T-helper 22 cell (primary cell): ENCODE results near the gene AP2S1.
A peak's percentile ranks its signal among the peaks of the same experiment; 100 is the strongest.
"Not testable (repeated sequence)": the region's sequence is repeated elsewhere in the genome, so short reads cannot be mapped to it uniquely, and the experiment has no call there.

Experiments used
- DNase-seq: peaks from one replicate; pipeline ENCODE4 v3.0.0-alpha.2; 2020; ENCODE audit warnings: low read depth

AP2S1 gene

DNA sequence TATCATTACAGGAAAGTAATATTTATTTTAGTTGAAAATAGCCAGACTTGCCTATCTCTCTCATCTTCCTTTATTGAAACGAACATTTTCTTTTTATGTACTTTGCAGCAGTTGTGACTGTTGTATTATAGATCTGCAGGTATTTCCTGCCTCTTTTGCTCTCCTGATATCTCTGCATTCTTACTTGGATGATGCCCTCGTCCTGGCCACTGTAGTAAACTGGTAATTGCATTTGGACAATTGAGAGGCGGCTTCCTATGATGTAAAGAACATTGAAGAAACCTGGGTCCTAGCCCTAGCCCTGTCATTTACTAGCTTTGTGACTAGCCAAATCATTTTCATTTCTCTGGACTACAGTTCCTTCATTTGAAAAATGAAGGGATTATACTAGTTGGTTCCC lies 16.5 kb upstream of the AP2S1 start:
- DNase-seq: no peak

DNA sequence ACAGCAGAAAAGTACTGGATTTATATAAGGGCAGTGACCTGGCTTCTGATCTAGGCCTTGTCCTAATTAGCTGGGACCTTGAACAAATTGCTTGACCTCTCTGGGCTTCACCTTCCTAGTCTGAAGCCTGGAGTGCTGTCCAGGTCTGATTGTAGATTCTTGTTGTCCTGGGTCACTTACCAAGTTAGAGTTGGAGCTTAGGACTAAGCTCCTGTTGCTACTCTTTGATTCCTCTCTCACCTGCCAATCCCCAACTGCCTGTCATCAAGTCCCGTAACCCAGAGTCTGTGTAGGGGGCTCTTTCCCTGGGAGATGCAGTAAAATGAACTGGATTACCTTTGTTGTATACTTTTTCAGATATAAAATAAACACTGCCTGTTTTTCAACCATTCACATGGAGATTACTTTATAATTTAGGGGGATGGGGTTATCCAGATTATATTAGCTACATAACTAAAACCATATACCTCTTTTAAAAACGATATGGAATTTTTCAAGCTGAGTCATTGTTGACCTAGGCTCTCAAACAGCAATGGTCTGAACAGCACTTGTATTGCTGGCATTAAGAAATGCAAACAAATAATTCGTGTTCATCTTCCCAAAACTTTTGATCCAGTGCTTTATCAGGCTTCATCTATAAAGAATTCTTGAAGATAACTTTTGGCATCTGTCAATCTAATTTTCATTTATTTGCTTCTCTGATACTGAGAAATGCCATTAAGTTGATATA lies 15.9 kb upstream of the AP2S1 start:
- no peak for DNase-seq

DNA sequence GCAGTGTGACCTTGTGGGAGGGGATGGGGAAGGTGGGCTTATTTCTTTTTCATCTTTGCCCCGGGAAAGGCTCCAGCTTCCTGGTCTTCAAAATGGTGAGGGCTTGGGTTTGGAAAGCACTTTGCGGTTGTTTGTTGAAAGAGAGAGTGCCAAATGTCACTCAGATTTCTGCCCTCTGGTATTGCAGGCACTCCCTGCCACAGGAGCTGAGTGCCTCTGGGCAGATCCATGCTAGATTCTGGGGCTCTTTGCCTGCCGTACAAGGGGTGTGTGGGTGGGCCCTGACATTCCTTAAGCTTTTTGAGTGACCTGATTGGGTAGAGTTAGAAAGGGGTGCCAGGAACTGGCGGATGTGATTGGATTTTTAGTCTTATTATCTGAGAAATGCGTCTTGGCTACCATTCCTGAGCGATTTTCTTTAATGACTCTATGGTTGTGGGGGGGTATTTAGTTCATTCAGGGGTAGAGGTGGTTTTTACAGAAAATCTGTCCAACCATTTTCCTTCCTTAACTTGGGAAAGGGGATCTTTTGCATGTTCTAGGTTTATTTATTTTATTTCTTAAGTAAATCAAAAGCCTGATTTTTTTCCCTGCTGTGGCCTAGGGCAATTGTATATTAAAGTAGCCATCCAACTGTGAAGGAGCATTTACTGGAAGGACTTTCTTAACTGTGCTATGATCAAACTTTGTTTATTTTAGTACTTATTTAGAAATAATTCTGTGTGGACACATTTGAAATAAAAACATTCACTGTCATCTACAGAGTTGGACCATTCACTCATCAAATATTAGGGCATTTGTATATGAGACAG lies 13.4 kb upstream of the AP2S1 start:
- no peak for DNase-seq

DNA sequence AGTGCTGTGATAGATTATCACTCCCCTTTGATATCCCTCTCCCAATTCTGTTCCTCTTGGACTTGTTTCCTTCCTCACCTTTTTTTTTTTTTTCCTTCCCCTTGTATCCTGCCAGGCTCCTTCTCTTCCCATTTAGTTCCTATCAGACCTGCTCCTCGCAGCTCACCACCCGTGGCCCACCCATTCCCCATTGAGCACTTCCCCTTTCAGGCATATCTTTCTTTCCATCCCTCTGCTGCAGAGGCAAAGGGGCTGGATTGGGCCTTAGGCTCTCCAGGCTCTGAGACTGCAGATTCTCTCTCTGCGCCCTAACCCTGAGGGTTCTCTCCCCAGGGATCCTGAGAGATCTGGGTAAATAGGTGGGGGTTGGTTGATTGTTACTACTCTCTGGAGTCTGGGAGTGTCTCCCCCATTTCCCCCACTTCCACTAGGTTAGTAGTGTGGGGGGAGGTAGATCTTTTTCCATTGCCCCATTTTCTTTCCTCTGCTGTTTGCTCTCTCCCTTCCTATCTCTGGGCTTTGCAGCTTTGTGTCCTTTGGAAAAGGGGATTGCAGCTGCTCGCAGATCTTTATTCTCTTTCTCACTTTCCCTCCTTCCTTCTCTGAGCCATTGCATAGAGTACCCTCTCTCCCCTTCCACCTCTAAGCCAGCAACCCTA lies 12.5 kb upstream of the AP2S1 start:
- no peak for DNase-seq

DNA sequence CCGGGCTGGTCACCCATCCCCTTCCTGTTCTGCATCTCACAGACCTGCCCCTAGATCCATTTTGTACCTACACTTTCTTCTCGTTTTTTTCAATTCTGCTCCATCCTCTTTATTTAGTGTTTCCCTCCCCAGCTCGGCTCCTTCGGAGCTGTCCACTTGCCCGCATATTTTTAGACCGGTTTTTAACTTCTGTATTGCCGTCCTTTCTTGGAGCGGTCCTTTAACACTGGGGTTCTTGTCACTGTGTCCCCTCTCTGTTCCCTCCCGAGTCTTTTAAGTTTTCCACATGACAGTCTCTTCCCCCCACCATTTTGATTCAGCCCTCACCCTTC lies 11.8 kb upstream of the AP2S1 start:
- no peak for DNase-seq

DNA sequence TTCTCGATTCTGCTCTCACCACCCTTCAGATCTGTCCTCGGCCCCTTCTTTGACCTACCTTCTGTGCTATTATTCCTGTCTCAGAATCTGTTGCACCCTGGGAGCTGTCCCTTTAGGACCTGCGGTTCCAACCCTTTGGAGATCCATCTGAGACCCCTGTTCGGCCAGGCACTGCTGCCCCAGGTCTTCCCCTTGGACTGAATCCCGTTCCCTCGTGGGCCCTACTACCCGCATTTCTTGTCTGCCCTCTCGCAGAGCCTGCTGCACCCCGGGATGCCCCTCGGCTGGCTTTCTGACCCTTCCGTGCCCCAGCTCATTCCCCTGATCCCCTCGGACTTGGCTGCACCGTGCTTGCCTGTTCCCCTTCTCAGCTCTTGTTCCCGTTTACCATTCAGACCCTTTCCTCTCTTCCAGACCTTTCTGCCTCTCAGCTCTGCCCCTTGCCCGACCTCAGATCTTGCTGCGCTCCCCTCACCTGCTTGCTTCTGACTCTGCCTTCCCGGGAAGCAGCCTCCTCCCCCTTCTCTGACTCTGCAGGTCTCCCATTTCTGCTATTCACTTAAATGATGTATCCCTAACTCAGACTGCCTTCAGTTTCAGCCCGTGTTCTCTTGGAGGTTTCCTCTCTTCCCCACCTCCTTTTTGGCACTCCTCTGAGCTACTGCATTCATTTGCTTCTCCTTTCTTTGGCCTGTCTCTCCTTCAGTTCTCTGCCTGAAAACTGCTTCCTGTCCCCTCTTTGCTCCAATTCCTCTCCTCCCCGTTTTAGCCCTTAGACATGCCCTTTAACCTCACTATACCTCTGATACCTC lies 11.3 kb upstream of the AP2S1 start:
- DNase-seq: no peak

DNA sequence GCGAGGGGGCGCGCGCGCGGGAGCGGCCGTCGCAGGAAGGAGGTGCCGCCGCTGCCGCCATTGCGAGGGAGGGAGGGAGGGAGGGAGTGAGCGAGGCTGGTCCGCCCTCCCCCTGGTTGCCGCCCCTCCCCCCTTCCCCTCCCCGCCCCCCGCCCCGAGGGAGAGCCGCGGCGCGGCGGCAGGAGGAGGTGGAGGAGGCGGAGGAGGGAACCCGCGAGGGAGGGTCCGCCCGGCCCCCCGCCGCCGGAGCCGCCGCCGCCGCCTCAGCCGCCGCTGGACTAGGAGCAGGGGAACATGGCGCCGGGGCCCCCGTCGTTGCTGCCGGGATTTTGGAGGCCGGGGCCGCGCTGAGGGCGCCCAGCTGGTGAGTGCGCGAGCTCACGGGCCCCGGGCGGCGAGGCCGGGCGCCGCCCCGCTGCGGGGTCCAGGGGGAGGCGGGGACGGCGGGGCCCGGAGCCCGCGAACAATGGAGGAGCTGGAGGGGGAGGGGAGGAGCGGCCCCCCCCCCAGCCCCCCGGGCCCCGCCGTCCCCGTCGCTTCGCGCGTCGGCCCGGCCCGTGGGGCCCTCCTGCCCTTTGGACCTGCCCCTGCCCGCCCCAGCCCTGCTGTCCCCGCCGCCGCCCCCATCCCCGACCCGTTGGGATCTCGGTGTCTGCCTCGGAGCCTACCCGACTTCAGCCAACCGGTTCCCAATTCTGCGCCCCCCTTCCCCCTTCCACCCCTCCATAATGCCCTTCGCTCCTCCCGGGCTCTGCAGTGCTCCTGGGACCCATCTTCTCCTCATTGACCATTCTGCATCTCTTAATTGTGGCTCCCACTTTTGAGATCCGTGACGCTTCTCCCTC lies 10.4 kb upstream of the AP2S1 start, which contains the start of gene ARHGAP35:
TSS of gene ARHGAP35 (plus strand) at position 152 of the 845 bp plus-strand sequence. CDS start 57,679 bp downstream, outside the sequence.
- DNase-seq: peak; percentile 72

DNA sequence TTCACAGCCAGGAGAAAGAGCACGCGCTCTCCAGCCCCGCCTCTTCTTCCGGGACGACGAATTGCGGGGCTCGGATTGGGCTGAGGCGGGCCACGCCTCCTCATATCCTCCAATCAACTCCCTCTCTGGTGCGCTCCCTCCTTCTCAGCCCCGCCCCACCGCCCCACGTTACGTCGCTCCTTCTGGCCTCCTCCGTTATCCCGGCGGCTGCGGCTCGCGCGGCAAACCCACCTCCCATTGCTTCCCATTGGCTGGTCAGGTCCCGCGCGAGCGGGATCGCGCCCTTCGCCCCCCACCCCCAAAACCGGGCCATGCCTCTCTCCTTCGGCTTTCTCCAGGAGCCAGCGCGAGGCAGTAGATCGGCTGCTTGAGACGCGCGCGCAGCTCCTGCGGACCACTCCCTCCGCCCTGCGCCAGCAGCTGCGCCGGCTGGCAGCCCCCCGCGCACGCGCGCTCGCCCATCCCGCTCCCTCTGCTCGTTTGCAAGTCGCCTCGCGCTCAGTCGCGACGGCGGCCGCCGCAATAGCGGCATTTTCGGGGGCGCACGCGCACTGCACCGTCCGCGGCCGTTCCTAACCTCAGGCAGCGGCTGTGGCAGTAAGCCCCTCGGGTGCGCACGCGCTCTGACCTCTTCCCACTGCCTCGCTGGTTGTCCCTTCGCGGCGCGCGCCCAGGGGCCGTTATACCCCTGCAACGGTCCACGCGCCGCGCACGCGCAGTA lies 9.6 kb upstream of the AP2S1 start:
- DNase-seq: peak; percentile 94

DNA sequence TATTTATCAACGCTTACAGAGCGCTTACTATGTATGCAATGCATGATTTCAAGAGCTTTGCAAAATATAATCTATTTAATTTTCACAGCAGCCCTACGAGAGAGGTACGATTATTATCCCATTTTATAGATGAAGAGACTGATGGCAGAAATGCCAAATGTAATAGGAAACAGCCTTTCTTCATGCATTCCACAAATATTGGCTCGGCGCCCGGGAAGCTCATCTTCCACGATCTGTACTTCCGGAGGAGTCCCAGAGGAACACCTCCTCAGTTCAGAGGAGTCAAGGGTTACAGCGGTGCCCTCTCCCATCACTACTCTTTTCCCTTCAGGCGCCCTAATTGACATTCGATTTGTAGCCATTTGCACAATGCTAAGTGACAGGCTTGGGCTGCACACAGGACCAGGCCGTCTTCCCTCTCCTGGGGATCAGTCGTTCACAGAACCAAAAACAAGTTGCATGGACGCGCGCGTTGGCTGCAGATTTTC lies 9.0 kb upstream of the AP2S1 start:
- DNase-seq: no peak

DNA sequence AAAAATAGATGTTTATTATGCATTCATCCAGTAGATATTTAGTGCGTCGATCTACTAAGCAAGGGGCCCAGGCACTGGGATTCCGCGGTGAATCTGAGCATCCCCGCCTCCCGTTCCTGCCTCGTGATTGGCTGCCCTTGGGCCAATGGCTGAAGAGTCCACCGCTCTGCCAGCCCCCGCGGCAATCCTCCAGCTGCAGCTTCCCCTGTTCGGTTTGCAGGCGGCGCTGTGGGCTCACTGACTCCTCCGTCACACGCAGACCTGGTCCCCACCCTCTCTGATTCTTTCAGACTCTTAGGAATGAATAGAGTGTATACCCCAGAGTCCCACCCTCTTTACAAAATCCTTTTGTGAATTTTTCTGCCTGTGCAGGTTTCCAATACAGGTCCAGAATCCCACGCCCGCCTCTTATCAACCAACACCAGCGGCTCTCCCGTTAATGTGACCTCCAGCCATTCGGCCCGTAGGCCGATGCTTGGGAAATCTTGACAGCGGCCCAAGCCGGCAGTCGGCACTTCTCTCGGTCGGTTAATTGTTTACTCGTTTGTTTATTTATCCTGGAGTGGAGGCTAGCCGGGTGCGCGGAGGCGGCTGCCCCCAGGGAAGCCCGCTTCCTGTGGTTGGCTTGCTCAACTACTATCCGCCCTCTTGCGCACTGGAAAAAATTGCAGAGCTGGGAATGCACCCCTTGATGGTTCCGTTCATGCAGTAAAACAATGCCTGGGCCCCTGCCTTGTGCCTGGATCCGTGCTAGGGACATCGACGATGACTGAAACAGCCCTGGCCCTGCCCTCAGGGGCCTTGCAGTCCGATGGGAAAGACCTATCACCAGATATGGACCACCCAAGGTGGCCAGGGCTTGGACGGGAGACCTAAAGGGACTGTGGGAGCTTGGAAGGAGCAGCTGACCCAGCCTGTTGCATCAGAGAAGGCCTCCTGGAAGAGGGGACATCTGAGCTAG lies 5.7 kb upstream of the AP2S1 start:
- peak; percentile 88 for DNase-seq

DNA sequence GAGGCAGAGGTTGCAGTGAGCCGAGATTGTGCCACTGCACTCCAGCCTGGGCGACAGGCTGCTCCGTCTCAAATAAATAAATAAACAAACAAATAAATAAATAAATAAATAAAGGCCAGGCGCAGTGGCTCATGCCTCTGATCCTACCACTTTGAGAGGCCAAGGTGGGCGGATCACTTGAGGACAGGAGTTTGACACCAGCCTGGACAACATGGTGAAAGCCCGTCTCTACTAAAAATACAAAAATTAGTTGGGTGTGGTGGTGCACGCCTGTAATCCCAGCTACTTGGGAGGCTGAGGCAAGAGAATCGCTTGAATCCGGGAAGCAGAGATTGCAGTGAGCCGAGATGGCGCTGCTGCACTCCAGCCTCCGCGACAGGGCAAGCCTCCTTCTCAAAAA lies 4.1 kb upstream of the AP2S1 start:
- DNase-seq: not testable (repeated sequence)

DNA sequence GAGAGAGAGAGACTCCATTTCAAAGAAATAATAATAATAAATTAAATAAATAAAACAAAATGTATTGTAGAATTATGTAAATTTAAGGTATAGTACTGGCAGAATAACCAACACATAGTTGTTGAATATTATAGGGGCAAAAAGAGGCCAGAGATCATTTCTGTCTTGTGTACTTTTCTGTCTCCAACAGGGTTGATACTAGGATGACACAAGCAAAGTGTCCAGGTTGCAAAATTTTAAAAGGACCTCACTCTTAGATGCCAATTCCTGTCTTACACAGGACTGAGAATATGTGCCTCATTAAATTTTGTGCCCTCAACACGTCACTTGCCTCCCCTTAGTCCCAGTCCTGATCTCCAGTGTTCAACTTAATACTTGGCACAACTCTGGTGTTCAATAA lies 2.2 kb upstream of the AP2S1 start:
- no peak for DNase-seq

DNA sequence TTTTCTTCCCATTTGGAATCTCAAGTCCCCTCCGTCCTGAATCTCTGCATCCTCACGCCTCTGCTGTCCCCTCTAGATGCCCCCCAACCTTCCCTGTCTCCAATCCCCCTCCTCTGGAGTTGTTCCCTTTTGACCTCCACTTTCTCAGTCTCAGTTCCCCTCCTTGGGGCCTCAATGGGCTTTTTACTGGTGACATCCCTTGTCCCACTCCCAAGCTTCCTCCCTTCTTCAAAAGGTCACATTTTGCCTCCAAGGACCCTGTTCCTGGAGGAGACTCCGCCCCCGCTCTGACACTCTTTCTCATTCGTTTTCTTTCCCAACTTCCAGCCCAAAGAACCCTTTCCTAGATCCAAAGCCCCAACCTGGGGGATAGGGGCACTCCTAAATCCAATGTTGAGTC lies 1.0 kb downstream of the AP2S1 start:
- no peak for DNase-seq

DNA sequence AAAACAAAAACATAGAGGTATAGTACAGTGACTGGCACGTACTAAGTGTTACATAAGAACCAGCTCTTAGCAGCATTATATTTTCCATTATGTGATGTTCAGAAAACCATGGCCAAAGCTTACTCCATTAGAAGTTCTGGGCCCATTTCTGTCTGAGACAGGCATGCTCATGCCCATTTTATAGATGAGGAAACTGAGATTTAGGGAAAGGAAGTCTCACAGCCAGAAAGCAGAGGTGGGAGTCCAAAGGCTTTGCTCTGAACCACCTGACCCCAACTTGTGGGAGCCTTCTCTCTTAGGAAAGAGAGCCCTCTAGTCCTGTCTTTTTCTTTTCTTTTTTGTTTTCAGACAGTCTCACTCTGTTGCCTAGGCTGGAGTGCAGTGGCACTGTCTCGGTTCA lies 2.3 kb downstream of the AP2S1 start:
- no peak for DNase-seq

DNA sequence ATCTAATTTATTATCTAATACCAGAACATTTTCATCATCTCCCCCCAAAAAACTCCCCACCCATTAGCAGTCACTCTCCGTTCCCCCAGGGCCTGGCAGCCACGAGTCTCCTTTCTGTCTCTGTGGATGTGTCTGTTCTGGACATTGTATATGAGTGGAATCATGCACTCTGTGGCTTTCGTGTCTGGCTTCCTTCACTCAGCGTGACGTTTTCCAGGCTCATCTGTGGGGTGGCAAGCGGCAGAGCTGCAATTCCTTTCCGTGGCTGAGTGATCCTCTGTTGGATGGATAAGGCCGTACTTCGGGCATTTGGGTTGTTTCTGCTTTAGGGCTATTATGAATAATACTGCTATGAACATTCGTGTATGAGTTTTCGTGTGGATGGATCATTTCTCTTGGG lies 3.1 kb downstream of the AP2S1 start:
- DNase-seq: no peak

DNA sequence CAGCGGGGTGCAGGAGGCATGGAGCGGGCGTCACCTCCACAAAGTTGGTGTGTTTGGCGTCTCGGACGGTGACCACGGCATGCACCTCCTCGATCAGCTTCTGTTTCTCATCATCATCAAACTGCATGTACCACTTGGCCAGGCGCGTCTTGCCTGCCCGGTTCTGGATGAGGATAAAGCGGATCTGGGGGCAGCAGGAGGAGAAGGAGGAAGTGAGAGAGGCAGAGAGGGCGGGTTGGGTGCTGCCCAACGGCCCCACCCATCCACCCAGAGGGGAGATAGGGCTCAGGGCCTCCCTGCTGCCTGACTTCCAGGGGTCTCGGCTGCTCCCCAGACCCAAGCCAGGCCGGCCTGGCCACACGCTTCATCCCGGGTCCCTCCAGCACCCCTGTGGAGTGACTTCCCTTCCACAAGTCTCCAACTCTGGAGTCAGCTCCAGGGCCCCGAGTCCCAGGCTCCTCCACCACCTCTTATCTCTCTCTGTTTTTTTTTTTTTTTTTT lies 4.6 kb downstream of the AP2S1 start:
- DNase-seq: no peak

DNA sequence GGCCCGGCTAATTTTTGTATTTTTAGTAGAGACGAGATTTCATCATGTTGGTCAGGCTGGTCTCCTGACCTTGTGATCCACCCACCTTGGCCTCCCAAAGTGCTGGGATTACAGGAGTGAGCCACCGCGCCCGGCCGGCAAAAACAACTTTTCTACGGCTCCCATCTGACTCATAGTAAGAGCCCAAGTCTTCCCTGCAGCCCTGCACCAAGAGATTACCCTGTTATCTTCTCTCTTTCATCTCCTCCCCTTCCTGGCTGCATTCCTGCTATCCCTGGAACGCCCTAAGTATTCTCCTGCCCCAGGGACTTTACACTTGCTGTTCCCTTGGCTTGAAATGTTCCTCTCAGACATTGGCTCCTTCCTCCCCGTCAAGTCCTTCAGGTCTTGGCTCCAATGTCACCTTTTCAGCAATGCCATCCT lies 6.6 kb downstream of the AP2S1 start:
- no peak for DNase-seq

DNA sequence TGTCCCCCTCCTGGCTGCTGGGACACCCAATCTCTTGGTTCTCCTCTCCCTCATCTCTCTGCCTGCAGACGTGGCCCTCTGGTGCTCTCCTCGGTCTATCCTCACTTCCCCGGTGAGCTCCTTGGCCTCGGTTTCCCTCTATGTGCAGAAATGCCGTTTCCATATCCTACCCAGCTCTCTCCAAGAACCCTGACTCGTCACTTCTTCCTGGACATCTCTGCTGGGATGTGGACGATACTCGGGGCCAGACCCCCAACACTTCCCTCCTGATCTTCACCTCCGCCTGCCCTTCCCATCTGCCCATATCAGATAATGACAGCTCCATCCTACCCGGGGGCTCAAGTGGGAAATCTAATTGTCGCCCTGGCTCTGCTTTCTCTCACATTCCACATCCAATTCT lies 7.9 kb downstream of the AP2S1 start:
- no peak for DNase-seq

DNA sequence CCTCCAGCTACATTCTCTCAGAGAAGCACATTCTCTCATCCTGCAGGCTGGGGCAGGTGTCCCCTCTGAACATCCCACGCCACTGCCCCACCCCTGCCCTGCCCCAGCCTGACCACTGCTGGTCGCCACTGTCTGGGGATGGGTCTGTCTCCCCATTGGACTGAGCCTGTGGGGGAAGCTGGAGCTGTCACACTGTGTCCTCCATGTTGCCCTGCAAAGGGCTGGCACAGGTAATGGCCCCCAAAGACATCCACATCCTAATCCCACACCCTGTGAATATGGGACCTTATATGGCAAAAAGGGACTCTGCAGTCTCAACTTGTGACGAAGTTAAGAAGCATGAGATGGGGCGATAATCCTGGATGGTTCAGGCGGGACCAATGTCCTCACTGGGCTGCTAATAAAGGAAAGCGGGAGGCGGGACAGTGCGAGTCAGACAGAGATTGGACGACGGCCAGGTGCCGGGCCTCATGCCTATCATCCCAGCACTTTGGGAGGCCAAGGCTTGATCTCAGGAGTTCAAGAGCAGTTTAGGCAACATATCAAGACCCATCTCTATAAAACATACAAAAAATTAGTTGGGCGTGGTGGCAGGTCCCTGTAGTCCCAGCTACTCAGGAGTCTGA lies 9.1 kb downstream of the AP2S1 start:
- DNase-seq: no peak
